DMS114 treated with DMSO at 0.1 percent for 48 hours (cell line): ENCODE results near the gene IMMT.
A peak's percentile ranks its signal among the peaks of the same experiment; 100 is the strongest.

ENCODE experiments used
- DNase-seq: peaks from one replicate; lab custom pipeline; 2025; ENCODE audit not compliant: unreplicated experiment; lab: John Stamatoyannopoulos, UW

IMMT gene

DNA sequence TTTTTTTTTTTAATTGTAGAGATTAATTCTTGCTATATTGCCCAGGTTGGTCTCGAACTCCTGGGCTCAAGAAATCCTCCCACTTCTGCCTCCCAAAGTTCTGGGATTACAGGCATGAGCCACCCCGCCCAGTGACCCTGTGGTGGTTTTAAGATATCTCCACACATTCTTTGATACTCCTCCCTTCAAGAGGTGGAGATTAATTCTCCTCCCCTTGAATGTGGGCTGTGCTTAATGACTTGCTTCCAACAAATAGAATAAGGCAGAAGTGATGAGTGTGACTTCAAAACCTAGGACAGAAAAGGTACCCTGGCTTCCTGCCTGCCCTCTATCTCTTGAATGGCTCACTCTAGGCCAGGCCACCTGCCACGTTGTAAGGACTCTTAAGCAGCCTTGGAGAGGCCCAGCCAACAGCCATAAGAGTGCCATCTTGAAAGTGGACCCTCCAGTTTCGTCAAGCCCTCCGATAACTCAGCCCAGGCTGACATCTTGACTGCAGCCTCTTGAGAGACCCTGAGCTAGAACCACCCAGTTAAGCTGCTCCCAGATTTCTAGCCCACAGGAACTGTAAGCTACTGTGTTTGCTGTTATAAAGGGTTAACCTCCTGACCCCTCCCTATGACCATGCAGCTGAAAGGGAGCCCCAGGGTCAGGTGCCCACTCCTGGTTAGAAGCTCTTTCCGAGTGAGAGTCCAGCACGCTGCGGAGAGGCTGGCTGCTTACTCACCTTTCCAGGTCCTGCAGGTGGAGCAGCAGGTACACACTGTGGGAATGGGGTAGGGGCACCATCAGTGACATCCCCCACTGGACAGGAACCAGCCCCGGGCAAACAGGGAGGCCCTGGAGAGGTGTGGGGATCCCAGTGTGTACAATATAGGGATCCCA lies 31.6 kb upstream of the IMMT start:
- DNase-seq: no peak

DNA sequence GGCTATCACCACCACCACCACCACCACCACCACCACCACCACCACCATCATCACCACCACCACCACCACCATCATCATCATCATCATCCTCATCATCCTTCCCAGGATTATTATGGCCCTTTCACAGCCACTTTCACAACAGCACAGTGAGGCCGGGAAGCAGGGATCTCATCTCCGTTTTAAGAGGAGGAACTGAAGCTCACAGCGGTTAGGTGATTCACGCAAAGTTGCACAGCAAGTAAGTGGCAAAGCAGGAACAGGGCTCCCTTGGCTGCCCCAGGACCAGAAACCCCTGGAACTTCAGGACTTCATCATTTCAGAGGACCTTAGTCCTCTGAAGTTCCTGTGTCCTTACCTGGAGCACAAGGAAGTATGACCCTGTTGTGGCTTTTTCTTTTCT lies 30.8 kb upstream of the IMMT start:
- DNase-seq: no peak

DNA sequence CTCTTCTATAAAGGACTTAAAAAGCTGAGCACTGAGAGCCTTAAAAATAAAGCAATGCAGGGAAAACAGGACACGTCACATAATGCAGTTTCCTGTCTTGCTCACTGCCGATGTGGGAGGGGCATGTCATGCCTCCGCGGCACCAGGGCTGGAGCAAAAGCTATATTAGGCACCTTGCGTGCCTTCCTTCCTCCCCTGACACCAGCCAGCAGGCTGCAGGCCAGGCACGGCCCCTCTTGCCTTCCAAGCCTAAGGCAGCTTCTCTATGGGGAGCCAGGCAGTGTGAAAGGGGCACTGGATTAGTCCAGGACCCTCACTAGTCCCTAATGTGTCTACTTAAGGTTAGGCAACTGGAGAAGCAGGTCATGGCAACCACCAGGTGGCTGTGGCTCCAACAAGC lies 30.3 kb upstream of the IMMT start:
- DNase-seq: no peak

GRCh38 chr2:86224645-86225355 lies 29.5 kb upstream of the IMMT start:
- DNase-seq: no peak

- no peak for DNase-seq
Observed at GRCh38 chr2:86223927-86224560, 28.8 kb upstream of the IMMT start.

GRCh38 chr2:86223140-86223926 lies 28.1 kb upstream of the IMMT start:
- DNase-seq: no peak

GRCh38 chr2:86221066-86221684 lies 25.9 kb upstream of the IMMT start:
- DNase-seq: peak; percentile 44

- no peak for DNase-seq
Observed at GRCh38 chr2:86219896-86220295, 24.6 kb upstream of the IMMT start.

- DNase-seq: no peak
Observed at GRCh38 chr2:86218124-86218523, 22.9 kb upstream of the IMMT start.

DNA sequence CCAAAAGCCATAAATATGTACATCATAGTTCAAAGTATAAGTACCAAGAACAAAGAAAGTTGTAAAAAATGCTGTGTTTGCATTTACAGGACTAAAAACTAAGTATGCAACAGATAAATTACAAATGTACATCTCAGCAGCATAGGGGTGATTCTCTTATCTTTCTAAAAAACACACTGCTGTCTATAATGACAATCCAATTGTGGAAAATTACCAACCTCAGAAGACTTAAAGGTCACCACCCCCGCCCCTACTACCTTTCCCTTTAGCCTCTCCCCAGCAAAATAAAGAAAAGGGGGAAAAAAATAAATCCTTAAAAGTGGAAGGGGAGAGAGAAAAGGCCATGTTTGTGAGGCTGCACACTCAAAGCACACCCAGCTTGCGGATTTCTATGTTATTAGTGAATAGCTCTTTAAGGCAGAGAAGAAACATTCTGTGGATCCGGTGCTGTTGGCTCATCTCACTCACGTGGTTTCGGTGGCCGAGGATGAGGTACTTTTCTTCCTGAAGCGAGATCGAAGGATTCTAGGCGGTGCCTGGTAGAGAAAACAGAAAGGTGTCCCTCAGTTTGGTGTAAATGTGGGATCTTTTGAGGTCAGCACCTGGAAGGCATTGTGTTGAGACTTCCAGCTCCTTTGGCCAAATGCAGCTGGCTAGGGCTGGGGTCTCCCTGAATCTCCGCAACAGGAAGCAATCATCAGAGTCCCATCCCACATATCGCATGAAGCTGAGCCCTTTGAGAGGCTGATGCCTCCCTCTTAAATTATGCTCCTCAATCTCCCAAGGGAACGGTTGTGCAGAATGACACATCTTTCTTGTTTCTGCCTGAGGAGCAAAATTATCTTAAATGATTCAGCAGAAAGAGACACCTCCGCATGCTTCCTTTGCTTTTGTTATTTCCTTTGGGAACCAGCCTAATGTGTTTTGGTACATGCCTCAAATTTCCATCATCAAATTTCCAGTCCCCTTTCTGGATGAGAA lies 21.6 kb upstream of the IMMT start:
- no peak for DNase-seq

DNA sequence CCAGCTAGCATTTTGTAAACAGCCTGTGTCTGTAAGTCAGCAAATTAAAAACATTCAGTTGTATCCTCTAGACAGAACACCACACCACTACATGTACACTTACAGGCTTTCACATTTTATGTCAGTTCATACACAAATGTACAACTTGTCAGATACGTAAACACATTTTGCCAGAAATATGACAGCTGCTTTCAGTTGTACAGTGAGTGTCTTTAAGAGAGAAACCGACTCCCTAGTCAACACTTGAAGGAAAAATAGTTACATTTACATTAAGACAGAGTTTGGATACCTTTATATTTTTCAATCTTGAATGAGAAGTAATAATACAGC lies 19.2 kb upstream of the IMMT start:
- DNase-seq: no peak

DNA sequence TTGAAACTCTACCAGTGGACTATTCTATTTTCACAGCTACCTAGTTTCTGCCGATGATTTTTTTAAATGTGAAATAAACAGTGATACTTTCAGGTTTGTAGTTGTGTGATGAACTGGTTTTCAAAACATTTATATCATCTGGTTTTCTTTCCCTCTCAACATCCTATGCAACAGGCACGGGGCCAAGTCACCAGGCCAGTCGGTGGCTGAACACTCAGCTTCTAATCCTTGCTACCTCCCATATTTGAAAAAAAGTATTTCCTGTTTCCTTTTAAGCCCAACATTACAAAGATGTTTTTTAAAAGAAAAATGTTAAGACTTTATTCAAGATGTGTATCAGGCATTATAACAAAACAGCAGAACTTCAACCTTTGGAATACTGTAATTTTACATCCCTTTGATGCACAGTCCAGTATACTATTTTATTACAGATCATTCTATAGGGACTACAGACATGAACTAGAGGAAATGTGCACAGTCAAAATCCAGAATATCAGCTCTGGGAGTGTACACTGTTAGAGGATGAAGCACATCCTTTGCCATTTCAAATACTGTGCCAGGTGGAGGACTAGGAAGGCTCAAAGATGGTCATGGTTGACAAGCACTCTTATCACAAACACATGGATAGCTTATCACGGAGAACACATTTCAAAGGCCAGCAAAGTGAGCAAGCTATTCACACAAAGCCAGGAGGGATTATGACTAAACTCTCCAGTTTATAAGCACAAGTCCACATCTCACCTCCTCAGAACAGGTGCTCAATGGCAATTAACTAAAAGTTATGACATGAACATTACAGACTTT lies 18.6 kb upstream of the IMMT start:
- no peak for DNase-seq

DNA sequence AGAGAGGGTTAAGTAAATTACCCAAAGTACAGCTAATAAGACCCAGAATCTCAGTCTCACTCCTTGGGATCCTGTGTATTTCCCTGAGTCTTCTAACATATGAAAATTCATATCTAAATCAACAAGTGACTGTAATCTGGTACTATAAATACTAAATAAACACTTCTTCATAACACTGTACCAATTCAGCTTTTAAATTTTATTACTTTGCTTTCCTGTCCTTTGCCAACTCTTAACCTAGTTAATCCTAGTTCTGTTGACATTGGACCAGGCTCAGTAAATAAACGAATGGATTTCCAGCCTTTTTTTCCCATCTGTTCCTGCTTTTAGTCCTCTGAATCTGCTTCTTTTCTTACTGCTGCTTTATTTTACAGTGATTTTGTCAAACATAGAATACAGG lies 17.8 kb upstream of the IMMT start:
- no peak for DNase-seq

- no peak for DNase-seq
Observed at GRCh38 chr2:86211796-86212188, 16.5 kb upstream of the IMMT start.

- DNase-seq: no peak
Observed at GRCh38 chr2:86211033-86211795, 16.0 kb upstream of the IMMT start.

- no peak for DNase-seq
Observed at GRCh38 chr2:86204458-86204857, 9.2 kb upstream of the IMMT start.

DNA sequence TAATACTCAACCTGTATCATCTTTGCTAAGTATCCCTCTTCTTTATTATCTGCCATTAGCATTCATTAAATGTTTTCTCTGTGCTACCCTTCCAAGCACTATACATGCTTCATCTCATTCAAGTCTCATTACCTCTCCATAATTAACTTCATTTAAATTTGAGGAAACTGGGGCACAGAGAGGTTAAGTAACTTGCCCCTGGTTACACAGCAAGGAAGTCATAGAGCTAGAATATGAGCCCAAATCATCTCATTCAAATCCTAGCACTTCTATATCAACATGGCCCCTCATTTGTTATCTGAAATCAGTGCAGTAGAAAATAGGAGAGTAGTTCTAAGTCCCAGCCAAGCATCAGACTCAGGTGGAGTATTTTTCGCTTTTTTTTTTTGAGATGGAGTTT lies 8.4 kb upstream of the IMMT start:
- DNase-seq: no peak

- DNase-seq: no peak
Observed at GRCh38 chr2:86202702-86203101, 7.4 kb upstream of the IMMT start.
